Activated CD8-positive, alpha-beta memory T cell treated with anti-CD3 and anti-CD28 coated beads, Interleukin-2, amount 50 U/mL, for 24 hours (primary cell): Measurements from ENCODE around the gene MOB3A.
"Not testable (repeated sequence)": the region's sequence is repeated elsewhere in the genome, so short reads cannot be mapped to it uniquely, and the experiment has no call there.

Source experiments
- DNase-seq: peaks from one replicate; pipeline ENCODE4 v3.0.0-alpha.2; 2020; ENCODE audit errors: extremely low read depth

MOB3A gene

GRCh38 chr19:2034253-2034652 lies 61.9 kb downstream of the MOB3A start:
- not testable (repeated sequence) for DNase-seq

GRCh38 chr19:2033825-2034159 lies 62.3 kb downstream of the MOB3A start:
- DNase-seq = no peak

- DNase-seq = no peak
Measured at GRCh38 chr19:2033115-2033824, 62.9 kb downstream of the MOB3A start.

GRCh38 chr19:2032296-2032941 lies 63.7 kb downstream of the MOB3A start:
- DNase-seq = no peak

GRCh38 chr19:2027361-2027760 lies 68.8 kb downstream of the MOB3A start:
- DNase-seq = no peak

- DNase-seq = no peak
Measured at GRCh38 chr19:2026770-2027169, 69.4 kb downstream of the MOB3A start.

GRCh38 chr19:2022289-2022688 lies 73.8 kb downstream of the MOB3A start:
- no peak for DNase-seq

GRCh38 chr19:2021453-2022140 lies 74.5 kb downstream of the MOB3A start:
- DNase-seq = no peak
